GM19099 (cell line): Measurements from ENCODE around the gene PDZRN3.

ENCODE experiments used
- POLR2A ChIP-seq: IDR thresholded peaks from 3 replicates; pipeline ENCODE4 v1.6.1; 2011; ENCODE audit warnings: low read depth; ENCODE audit not compliant: insufficient read length; ENCODE audit errors: extremely low read depth

Gene PDZRN3

DNA sequence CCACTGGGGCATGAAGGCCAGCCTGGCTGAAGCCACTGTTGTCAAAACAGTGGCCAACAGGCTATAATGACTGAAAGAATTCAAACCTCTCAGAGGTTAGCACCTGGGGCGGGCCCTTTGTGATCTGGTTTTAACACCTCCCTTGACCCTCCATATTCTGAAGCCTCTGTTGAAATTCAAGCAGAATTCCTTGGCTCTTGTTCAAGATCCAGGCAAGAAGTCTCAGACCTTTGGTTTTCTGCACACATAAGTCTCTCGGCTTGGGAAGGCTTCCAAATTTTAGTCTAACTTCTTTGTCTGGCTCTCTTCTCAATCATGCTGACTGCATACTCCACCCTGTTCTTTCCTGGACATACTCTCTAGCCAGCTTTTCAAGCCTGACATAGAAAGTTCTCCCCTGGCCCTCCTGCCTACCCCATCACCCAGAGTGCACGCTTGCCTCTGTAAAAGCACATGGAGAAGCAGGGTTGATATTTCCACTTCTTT lies 144.5 kb downstream of the PDZRN3 start:
- TF ChIP-seq POLR2A = no peak

DNA sequence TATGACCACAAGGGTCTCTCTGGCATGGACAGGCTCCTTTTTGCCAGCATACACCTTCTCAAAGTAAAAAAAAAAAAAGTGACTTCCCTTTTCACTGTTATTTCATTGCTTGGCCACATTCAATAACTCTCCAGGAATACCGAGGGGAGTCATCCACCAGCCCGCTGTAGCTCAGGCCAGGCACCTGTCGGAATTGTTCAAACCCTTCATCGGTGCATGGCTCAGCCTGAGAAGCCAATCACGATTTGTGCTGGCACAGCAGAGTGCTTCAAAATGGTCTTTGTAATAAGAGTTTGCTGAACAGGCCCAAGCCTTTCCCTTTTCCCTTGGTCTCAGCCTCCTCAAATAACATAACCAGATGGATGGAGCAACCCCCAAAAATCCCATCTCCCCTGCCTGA lies 145.4 kb downstream of the PDZRN3 start:
- no peak for TF ChIP-seq POLR2A

DNA sequence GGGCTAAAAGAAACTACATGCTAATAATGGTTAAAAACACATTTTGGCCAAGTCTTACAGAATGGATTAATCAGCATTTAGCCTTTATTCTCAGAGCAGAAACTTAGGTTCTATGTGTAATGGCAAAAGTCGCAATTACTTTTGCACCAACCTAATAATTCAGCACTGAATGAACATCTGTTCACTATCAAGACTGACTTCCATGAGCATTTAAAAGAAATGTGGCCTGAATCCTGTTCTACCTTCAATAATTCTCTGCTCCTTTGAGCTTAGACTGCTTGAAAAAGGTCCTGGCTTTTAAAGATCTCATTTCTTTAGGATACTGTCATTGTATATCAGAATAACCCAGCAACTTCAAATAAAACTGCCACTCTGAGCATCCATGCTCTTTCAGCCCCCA lies 145.9 kb downstream of the PDZRN3 start:
- TF ChIP-seq POLR2A = no peak

DNA sequence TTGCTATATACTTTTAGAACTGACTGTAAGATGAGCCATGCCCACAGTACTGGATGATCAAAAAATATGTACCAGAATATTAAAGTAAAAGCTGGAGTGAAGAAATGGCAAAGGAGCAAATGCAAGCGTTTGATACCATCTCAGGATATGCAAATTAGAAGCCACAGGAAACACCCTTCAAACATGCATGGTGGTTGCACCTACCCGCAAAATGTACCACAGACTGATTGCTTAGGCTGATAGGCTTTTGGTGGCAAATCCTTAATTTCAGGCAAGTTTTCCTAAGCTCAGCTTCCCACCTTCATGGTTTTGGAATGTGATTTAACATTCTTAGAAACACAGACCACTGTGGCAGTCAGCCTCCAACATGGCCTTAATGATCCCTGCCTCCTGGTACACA lies 149.0 kb downstream of the PDZRN3 start:
- TF ChIP-seq POLR2A = no peak

DNA sequence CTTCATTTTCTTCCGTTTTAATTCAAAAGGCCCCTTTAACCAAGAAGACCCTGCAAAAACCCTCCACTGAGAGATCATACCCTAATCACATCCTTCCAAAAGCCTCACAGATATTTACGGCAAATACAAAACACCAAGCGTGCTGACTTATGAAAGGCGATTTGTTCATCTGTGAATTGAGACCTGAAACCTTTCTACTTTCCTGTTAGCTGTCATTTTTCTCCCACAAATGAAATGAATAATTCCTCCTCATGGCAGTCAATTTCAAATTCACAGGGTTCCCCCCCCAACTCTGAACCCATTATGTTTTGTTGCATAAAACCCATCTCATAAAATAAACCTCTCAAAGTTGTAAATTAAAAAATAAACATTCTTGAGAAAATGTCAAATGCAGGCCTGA lies 149.6 kb downstream of the PDZRN3 start:
- TF ChIP-seq POLR2A = no peak

DNA sequence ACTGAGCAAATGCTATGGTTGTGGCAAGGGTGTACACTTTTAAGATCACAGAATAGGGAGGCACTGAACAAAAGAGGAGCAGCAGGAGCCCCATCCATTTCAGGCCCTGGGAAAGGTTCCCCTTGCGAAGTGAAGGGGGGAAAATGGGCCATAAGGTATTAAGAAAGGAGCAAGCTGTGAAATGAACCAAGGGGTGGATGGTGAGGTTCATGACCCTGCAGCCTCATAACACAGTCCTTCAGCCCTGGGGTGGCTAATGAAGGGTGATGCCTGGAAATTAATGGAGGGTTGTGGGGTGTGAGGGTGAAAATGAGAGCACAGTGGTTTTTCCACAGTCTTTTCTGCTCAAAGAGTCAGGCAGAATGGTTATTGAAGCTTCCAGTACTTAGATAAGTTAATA lies 150.1 kb downstream of the PDZRN3 start:
- no peak for TF ChIP-seq POLR2A

DNA sequence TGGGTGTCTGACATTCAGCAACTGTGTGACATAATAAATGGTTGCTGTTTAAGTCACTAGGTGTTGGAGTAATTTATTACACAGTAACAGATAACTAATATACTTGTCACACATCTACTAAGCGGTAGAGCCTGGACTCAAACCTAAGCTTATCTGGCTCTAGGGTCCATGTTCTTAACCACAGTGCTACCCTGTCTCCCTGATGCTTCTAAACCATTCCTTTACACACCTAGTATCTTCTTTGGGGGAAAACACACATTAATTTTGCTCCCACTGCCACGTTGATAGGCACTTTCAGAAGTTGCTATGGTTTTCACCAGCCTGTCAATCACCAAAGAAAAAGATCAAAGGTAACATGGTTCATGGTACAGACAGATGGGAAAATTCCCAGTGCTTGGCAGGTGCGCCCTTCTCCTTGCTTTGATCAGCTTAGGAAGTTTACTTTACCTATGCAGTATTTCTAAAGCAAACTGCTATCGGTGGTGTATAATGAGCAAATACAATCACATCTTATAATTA lies 150.8 kb downstream of the PDZRN3 start:
- no peak for TF ChIP-seq POLR2A

DNA sequence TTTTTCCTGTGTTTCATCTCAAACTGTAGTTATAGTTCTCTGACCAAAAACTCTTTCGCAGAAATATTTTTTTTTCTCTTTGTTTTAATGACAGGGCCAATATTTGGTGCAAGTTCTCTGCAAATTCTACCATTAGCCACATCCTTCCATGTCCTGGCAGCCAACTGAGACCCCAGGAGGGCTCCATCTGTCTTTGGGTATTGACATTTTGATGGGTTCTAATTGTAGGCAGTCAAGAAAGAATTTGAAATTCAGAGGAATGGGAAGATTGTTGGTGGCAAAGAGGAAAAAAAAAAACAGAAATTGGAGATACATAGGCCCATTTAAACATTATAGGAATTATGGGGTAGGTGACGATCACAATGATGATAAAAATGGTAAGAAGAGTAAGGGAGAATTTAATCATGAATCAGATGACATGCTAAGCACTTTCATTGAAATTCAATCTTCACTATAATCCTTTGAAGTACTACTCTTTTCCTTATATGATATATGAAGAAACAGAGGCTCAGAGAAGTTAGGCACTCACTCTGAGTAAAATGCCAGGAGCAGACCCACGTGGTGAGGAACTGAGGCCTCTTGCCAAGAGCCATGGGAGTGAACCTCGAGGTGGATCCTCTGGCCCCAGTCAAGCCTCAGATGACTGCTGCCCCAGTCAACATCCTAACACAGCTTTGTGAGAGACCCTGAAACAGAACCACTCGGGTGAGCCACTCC lies 151.4 kb downstream of the PDZRN3 start:
- no peak for TF ChIP-seq POLR2A

DNA sequence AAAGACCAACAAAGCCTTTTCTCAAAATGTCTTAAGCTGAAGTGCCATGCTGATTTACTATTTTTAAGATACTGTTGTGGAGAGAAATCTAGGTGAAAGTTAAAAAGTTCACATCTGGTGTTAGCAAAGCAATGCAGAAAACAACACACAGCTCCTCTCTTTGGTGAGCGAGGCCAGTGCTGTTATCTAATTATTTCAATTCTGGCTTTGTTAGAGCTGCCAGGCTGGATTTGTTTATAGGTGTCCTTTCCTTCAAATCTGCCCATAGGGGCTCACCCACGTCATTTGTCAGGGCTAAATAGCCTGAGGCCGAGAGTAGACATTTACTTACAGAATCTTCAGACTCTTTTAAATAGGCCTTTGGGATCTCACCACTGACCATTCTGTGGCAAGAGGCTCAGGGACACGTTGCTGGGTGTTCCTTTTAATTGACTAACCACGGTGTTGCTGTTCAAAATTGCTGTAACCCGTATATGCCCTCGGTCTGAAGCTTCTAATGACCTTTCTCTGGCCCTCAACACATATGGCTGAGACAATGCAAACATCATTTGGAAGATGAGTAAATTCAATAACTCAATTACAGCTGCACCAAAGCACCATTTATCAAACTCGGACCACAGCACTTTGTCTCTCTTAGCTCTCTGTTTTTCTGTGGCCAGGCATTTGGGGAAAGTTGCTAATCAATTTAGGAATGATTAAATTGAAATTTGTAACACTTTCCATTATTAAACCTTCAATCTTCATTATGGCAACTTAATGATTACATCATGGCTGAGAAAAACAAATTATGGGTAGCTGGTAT lies 152.6 kb downstream of the PDZRN3 start:
- no peak for TF ChIP-seq POLR2A

DNA sequence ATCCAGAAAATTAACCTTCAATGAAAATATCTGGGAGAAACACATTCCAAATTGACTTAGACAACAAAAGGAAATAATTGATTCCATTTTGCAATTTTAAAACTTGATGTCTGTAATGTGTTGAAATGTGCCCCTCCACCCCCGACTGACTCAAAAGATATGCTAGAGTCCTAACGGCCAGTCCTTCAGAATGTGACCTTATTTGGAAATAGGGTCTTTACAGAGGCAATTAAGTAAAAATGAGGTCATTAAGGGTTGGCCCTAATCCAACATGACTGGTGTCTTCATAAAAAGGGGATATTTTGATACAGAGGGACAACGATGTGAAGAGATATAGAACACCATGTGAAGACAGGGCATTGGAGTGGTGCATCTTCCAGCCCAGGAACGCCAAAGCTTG lies 153.9 kb downstream of the PDZRN3 start:
- no peak for TF ChIP-seq POLR2A

DNA sequence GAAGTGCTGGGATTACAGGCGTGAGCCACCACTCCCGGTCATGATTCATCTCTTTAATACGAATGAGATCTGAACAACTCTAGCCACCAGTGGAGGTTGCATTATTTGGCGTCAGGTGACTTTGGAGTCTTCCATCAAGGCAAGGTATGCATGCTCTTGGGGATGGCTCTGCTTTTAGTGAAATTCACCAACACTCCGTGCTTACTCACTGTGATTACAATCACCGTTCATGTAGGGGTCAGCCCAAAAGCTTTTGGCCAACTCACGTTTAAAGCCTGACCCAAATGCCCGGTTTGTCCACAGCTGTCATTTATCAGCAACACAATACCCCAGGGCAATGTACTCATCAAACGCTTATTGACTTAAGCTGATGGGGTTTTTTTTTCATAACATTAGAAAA lies 155.4 kb downstream of the PDZRN3 start:
- TF ChIP-seq POLR2A = no peak

DNA sequence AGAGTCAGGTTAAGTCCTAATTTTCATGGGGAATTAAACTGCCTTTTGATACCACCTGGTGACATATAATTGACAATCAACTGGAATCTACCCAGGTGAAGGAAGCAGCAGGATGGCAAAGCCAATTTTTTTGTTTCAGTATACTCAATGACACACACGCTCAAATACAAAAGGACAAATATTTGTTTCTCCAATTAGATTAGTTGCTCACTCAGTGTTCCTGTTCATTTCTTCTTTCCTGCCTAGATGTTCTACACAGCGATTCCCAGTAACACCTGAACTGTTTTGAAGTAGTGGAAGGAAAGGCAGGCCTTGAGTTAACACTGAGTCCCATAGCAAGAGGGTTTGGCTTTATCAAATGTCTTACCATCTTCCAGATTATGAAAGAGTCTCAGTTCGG lies 157.5 kb downstream of the PDZRN3 start:
- TF ChIP-seq POLR2A = no peak

DNA sequence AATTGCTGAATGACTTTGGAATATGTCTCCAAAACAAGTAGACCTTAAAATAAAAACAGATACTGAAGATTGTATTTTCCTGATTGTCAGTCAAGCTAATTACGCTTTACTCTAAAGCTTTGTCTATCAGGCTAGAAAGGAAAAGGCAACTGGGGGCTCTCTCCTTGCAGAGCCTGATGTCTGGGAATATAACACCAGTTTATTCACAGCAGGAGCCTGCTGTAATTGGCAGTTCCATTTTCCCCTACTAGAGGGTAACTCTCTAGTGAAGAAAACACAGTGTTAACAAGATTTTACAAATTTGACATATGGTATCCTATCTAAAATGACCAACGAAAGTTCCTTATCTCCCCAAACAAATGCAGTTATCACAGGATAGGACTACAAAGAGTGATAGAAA lies 158.8 kb downstream of the PDZRN3 start:
- TF ChIP-seq POLR2A = no peak

DNA sequence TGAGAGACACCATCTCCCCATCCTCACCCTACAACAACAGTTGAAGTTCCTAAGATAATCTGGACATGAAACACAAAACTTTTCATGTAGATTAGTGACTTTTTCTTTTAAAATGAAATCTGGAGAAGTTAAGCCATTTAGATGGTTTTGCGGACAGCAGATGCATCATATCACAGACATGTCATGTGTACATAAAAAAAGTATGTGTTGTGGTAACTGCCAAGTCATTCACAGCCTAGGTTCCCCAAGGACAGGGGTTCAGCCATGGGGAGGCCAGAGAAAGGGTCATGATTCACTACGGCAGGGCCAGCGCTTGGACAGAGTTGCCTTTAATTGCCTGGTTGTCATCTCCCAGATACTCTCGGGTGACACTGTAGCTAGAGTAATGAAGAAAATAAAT lies 163.2 kb downstream of the PDZRN3 start:
- no peak for TF ChIP-seq POLR2A

DNA sequence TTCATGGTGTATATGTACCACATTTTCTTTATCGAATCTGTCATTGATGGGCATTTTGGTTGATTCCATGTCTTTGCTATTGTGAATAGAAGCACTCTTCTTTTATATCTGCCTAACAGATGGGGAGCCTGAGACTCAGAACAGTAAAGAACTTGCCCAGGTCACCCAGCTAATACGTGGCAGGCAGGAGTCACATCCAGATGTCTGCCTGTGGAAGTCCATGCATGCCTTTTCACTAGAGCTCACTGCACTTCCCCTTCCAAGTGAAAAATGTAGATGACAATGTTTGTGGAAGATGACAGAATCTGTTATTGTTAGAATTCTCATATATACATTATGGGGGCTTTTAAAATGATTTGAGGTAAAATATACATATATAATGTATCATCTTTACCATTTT lies 165.0 kb downstream of the PDZRN3 start:
- no peak for TF ChIP-seq POLR2A

DNA sequence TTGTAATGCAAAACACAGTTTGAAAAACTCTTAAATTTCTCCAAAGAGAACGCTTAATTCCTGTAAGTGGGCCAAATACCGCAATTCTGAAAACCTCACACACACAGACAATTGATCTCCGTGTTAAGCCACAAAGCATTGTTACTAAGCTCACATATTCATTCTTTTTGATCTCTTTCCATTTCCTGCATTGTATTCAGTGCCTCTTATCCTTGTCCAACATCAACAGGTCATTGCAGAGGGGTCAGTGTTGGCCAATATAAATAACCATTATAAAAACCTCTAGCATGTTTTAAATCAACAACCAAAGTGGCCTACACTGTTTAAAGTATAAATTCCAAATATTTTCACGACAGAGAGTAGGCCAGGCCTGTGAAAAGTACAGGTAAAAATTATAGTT lies 171.1 kb downstream of the PDZRN3 start:
- TF ChIP-seq POLR2A = no peak

DNA sequence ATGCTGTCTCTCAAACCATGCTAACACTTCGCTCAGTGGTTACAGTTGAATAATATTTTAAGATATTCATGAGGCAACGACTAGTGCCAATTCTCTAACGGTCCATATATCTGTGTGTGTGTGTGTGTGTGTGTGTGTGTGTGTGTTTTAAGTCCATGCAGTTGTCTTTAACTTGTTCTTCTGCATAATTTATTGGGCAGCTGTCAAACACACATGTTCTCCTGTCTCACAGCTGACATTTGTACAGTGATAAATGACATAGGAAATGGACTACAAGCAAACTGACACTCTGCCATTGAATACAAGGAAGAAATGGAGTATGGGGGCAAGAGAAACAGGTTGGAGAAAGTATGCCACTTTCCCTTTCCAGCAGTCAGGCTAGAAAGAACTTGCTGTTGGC lies 172.0 kb downstream of the PDZRN3 start:
- no peak for TF ChIP-seq POLR2A
